HepG2 (cell line): ENCODE results near the gene SMIM9. TPM values are rescaled to one million over a fixed set of nuclear protein-coding genes. Genes with fewer than 3 reads are reported as not detected.

Experiments
- ATAC-seq: fragments of 200-7000 bp; cut with Tn5 transposase; 3 replicates; pipeline ENCODE4 v1.9.1; 2020; ENCODE audit warnings: mild to moderate bottlenecking, moderate library complexity
- BruUV-seq: library from RNA; stranded (reverse); fragments of 400-500 nt; replicated peaks from 2 replicates; lab custom pipeline; 2021; lab: Mats Ljungman, UMichigan
- CTCF ChIA-PET: fragments of 300-600 bp; formaldehyde crosslinking; extraction: SDS; loops from one replicate; lab custom pipeline; 2021; ENCODE audit warnings: low total read pairs, inconsistent platforms, low intra/inter-chr PET ratio; lab: Yijun Ruan, JAX
- POLR2A ChIA-PET: fragments of 350-600 bp; sonication (Branson Sonifier 250); formaldehyde crosslinking; loops from one replicate; lab custom pipeline; 2020; ENCODE audit warnings: antibody characterized with exemption, inconsistent platforms; lab: Yijun Ruan, JAX
- DNase-seq: peaks from one replicate; pipeline ENCODE4 v3.0.0-alpha.2; 2015; ENCODE audit warnings: low spot score
- FAIRE-seq: peaks from 3 replicates; lab custom pipeline; 2011; peaks lifted over from hg19 to GRCh38; lab: Jason Lieb, UNC
- H2AFZ ChIP-seq: one replicate; pipeline ENCODE4 v1.6.1; 2011; ENCODE audit warnings: low read length, inconsistent platforms
- H3K27ac ChIP-seq: fragments of 300-600 bp; 3 replicates; pipeline ENCODE4 v1.8.0; 2011; ENCODE audit warnings: mixed run types, mild to moderate bottlenecking, mixed read lengths, low read length, inconsistent platforms; ENCODE audit not compliant: insufficient read depth; ENCODE audit errors: extremely low read length
- H3K27me3 ChIP-seq, 2 experiments: fragments of 200-600 bp in 1 of 2; 2 replicates in 1 of 2; 3 replicates in 1 of 2; pipeline versions ENCODE4 v1.6.0 to v1.8.0; 2011; ENCODE audit warnings: low read length in 2 of 2, mild to moderate bottlenecking in 2 of 2, moderate library complexity in 2 of 2, inconsistent platforms in 1 of 2; ENCODE audit not compliant: insufficient read depth in 2 of 2, control insufficient read depth in 1 of 2
- H3K36me3 ChIP-seq, 2 experiments: fragments of 200-600 bp in 1 of 2; replicated peaks in 1 of 2; 2 replicates in 1 of 2; 3 replicates in 1 of 2; pipeline versions ENCODE4 v1.5.1 to v1.8.0; 2011; ENCODE audit warnings: low read length in 2 of 2, inconsistent platforms in 1 of 2; ENCODE audit not compliant: insufficient read depth in 2 of 2, control insufficient read depth in 1 of 2
- H3K4me1 ChIP-seq: 2 replicates; pipeline ENCODE4 v1.5.1; 2012; ENCODE audit warnings: low read length, inconsistent platforms; ENCODE audit not compliant: insufficient read depth
- H3K4me2 ChIP-seq: 2 replicates; pipeline ENCODE4 v1.6.0; 2011; ENCODE audit warnings: low read depth, low read length, inconsistent platforms
- H3K4me3 ChIP-seq, 3 experiments: fragments of 200-600 bp in 1 of 3; sonication (generic), shearing (Covaris generic) in 1 of 3; replicated peaks in 1 of 3; 2 replicates each; pipeline ENCODE4 v1.5.1; 2011 to 2016; ENCODE audit warnings: low read length in 3 of 3, inconsistent platforms in 2 of 3, low read depth in 2 of 3, mild to moderate bottlenecking in 2 of 3, control low read depth in 1 of 3, mixed read lengths in 1 of 3; ENCODE audit not compliant: insufficient read depth in 1 of 3
- H3K79me2 ChIP-seq: one replicate; pipeline ENCODE4 v1.6.1; 2011; ENCODE audit warnings: low read length, inconsistent platforms; ENCODE audit not compliant: insufficient read depth
- H3K9ac ChIP-seq: 2 replicates; pipeline ENCODE4 v1.6.0; 2011; ENCODE audit warnings: mild to moderate bottlenecking, low read depth, low read length, inconsistent platforms; ENCODE audit not compliant: insufficient read depth
- H3K9me3 ChIP-seq: 2 replicates; pipeline ENCODE4 v1.5.1; 2012; ENCODE audit warnings: mild to moderate bottlenecking, low read length
- H4K20me1 ChIP-seq: 2 replicates; pipeline ENCODE4 v1.6.0; 2011; ENCODE audit warnings: inconsistent platforms, mild to moderate bottlenecking, low read length, moderate library complexity; ENCODE audit not compliant: insufficient read depth
- DR1 ChIP-seq: sonication (generic); formaldehyde crosslinking; IDR thresholded peaks from 2 replicates; pipeline ENCODE4 v1.8.0; 2021; ENCODE audit warnings: mild to moderate bottlenecking, missing genetic modification reagents, inconsistent platforms
- GFI1 ChIP-seq: sonication (generic); formaldehyde crosslinking; IDR thresholded peaks from 2 replicates; pipeline ENCODE4 v1.5.0; 2020; ENCODE audit warnings: missing genetic modification reagents, mild to moderate bottlenecking, borderline replicate concordance
- KDM5A ChIP-seq: fragments of 200-600 bp; sonication (generic); IDR thresholded peaks from 2 replicates; pipeline ENCODE4 v1.7.0; 2018; ENCODE audit warnings: antibody characterized with exemption, mild to moderate bottlenecking, low read length, borderline replicate concordance
- MAFK ChIP-seq, 2 experiments: IDR thresholded peaks in 1 of 2; conservative IDR thresholded peaks in 1 of 2; 2 replicates each; pipeline ENCODE4 v1.6.1; 2011; ENCODE audit warnings: improper control_type of control experiment in 2 of 2, low read length in 2 of 2
- PRPF4 ChIP-seq: fragments of 200-400 bp; formaldehyde crosslinking; IDR thresholded peaks from 2 replicates; pipeline ENCODE4 v1.6.1; 2016; ENCODE audit warnings: low read length, low read depth; ENCODE audit not compliant: poor library complexity, severe bottlenecking
- SNAPC2 ChIP-seq: sonication (generic); formaldehyde crosslinking; IDR thresholded peaks from 2 replicates; pipeline ENCODE4 v1.8.1; 2022; ENCODE audit warnings: mild to moderate bottlenecking, missing genetic modification reagents
- SOX13 ChIP-seq, 3 experiments: fragments of 450-650 bp in 1 of 3; sonication (generic) in 1 of 3; formaldehyde crosslinking in 1 of 3; IDR thresholded peaks in 2 of 3; conservative IDR thresholded peaks in 1 of 3; 2 replicates each; pipeline versions ENCODE4 v1.5.0 to v1.6.1; 2016 to 2020; ENCODE audit warnings: antibody characterized with exemption in 1 of 3, mild to moderate bottlenecking in 1 of 3, missing compliant biosample characterization in 1 of 3, missing genetic modification reagents in 1 of 3, moderate library complexity in 1 of 3
- TBL1XR1 ChIP-seq: fragments of 150-350 bp; IDR thresholded peaks from 2 replicates; pipeline ENCODE4 v1.6.1; 2014; ENCODE audit warnings: borderline replicate concordance, low read length; ENCODE audit not compliant: partially characterized antibody
- U2AF1 ChIP-seq: fragments of 200-400 bp; formaldehyde crosslinking; optimal IDR thresholded peaks from 2 replicates; pipeline ENCODE3; 2017; ENCODE audit warnings: mild to moderate bottlenecking, low read depth, low read length
- ZNF382 ChIP-seq: sonication (generic); formaldehyde crosslinking; IDR thresholded peaks from 2 replicates; pipeline ENCODE4 v1.5.0; 2020; ENCODE audit warnings: missing genetic modification reagents, mild to moderate bottlenecking, borderline replicate concordance
- ZNF441 ChIP-seq: sonication (generic); formaldehyde crosslinking; IDR thresholded peaks from 2 replicates; pipeline ENCODE4 v1.7.0; 2021; ENCODE audit warnings: missing genetic modification reagents, borderline replicate concordance
- ZNF451 ChIP-seq: sonication (generic); formaldehyde crosslinking; IDR thresholded peaks from 2 replicates; pipeline ENCODE4 v1.5.0; 2020; ENCODE audit warnings: mild to moderate bottlenecking, missing genetic modification reagents
- ZNF557 ChIP-seq: sonication (generic); formaldehyde crosslinking; IDR thresholded peaks from 2 replicates; pipeline ENCODE4 v1.4.0; 2020; ENCODE audit warnings: missing genetic modification reagents
- ZNF569 ChIP-seq: sonication (generic); formaldehyde crosslinking; IDR thresholded peaks from 2 replicates; pipeline ENCODE4 v1.5.0; 2020; ENCODE audit warnings: mild to moderate bottlenecking, missing genetic modification reagents, moderate library complexity, borderline replicate concordance
- ZNF775 ChIP-seq: sonication (generic); formaldehyde crosslinking; IDR thresholded peaks from 2 replicates; pipeline ENCODE4 v1.4.0; 2020; ENCODE audit warnings: missing genetic modification reagents, mild to moderate bottlenecking, moderate library complexity, borderline replicate concordance
- WGBS: methylation state at CpG from one replicate; pipeline ENCODE4 v1.1.6; 2017; ENCODE audit warnings: low lambda C conversion rate; 5-methylcytosine and 5-hydroxymethylcytosine counted together
- in situ Hi-C: cut with HindIII; loops from 2 replicates; pipeline ENCODE4 v1.10.0; 2017; ENCODE audit warnings: low pct_unique_long_range_greater_than_20kb; ENCODE audit not compliant: extremely low pct_ligation_motif_present
- intact Hi-C: fragments of 100-400 bp; cut with micrococcal nuclease; formaldehyde crosslinking; loops from one replicate; pipeline ENCODE4 v1.10.0; 2022; ENCODE audit not compliant: unreplicated experiment
- polyA plus RNA-seq, 8 experiments: library from polyadenylated mRNA; depleted of rRNA in 3 of 8; stranded (reverse) in 7 of 8; unstranded in 1 of 8; fragments of >200 nt; fragmentation: Illumina TruSeq in 4 of 8; extraction: Trizol in 4 of 8; gene quantifications; 2 replicates each; pipeline versions ENCODE4 v1.2.1 to v1.2.3, GENCODE V29; 2011 to 2016; ENCODE audit warnings: low read depth in 4 of 8, missing spikeins in 1 of 8, mixed read lengths in 1 of 8; ENCODE audit not compliant: insufficient read depth in 1 of 8
- total RNA-seq, 5 experiments: library from RNA; depleted of rRNA; stranded (reverse); fragments of >200 nt; fragmentation: Illumina TruSeq; extraction: Trizol; gene quantifications; 2 replicates each; pipeline ENCODE4 v1.2.3, GENCODE V29; 2016; ENCODE audit warnings: low read depth in 1 of 5
- TF ChIP-seq, protein P1 (sequence below): sonication (generic); formaldehyde crosslinking; IDR thresholded peaks from 2 replicates; pipeline ENCODE4 v1.5.0; 2020; ENCODE audit warnings: mild to moderate bottlenecking, missing genetic modification reagents

The SMIM9 gene
- total and polyA plus RNA-seq, 2 of the 13 experiments (the other 11 are each of a cell fraction or from before 2014, with no cell fraction given) = not detected

DNA sequence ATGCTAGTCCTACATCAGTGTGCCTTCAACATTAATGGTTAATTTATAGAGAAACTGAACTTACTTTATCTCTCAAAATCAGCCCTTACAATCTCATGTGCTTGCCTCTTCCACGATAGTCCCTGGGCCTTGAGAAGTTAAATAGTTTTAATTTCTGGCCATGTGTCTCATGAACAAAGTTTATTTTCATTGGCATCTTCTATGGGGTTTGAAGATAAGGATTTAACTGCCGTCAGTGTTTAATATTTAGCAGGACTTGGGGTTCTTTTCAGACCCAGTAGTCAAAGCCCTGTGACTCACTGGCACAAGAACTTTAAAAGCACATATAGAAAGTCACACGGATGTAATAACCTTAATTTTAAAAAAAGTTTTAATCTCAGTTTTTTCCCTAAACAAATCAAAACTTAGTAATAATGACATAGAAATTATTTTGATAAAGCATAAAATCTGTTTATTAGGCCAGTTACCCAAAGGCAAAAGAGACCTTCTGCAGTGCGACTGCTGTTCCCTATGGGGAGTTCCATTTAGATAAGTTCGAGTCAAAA is 19.1 kb downstream of the SMIM9 start:
- Histone ChIP-seq H3K9me3 (no peaks in the 10 kb centered on the region), H3K79me2 (no peaks in the 10 kb centered on the region), H2AFZ (no peak overlapping the region), H3K4me3 (no peak overlapping the region), H3K4me1 (peaks cover 8% of the 10 kb centered on the region), H4K20me1 (no peaks in the 10 kb centered on the region), H3K27ac (no peak overlapping the region), H3K36me3 (no peaks in the 10 kb centered on the region), H3K9ac (no peak overlapping the region), H3K27me3 (no peaks in the 10 kb centered on the region), H3K4me2 (no peak overlapping the region)
- in situ Hi-C loops (no loop called here), intact Hi-C loops (no loop called here)
- FAIRE-seq (no peak), ATAC-seq (no peak), DNase-seq (no peak)
- POLR2A ChIA-PET = no interaction called here
- no peak for TF ChIP-seq MAFK (conservative IDR thresholded peaks at IDR 0.05 in 1 of 2, IDR thresholded peaks at IDR 0.05 in 1 of 2; ENCODE audit: low read length in 2 of 2)
- TF ChIP-seq PRPF4 = no peak
- TF ChIP-seq SNAPC2 (CRISPR knock-in tag) = no peak
- TF ChIP-seq SOX13 (IDR thresholded peaks at IDR 0.05) = no peak
- no peak for TF ChIP-seq SOX13 (CRISPR knock-in tag; conservative IDR thresholded peaks at IDR 0.05 in 1 of 2, IDR thresholded peaks at IDR 0.05 in 1 of 2)
- TF ChIP-seq KDM5A = no peak
- no peak for TF ChIP-seq ZNF569 (CRISPR knock-in tag)
- TF ChIP-seq ZNF441 (CRISPR knock-in tag) = no peak
- no peak for TF ChIP-seq GFI1 (CRISPR knock-in tag)
- no peak for TF ChIP-seq ZNF775 (CRISPR knock-in tag)
- TF ChIP-seq DR1 (CRISPR knock-in tag) = no peak
- TF ChIP-seq U2AF1 = no peak
- TF ChIP-seq TBL1XR1 = no peak
- no peak for TF ChIP-seq ZNF557
- TF ChIP-seq, protein P1, sequence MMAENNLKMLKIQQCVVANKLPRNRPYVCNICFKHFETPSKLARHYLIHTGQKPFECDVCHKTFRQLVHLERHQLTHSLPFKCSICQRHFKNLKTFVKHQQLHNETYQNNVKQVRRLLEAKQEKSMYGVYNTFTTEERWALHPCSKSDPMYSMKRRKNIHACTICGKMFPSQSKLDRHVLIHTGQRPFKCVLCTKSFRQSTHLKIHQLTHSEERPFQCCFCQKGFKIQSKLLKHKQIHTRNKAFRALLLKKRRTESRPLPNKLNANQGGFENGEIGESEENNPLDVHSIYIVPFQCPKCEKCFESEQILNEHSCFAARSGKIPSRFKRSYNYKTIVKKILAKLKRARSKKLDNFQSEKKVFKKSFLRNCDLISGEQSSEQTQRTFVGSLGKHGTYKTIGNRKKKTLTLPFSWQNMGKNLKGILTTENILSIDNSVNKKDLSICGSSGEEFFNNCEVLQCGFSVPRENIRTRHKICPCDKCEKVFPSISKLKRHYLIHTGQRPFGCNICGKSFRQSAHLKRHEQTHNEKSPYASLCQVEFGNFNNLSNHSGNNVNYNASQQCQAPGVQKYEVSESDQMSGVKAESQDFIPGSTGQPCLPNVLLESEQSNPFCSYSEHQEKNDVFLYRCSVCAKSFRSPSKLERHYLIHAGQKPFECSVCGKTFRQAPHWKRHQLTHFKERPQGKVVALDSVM (CRISPR knock-in tag) = no peak
- no peak for TF ChIP-seq ZNF382 (CRISPR knock-in tag)
- no peak for TF ChIP-seq ZNF451 (CRISPR knock-in tag)
- 30% methylated on average over 5 of the region's 5 CpGs for WGBS
- CTCF ChIA-PET = no interaction called here
- no TSS peak for BruUV-seq
